GM18867 (cell line): ENCODE results near the gene ARHGAP12.

Experiments used
- ATAC-seq: cut with Tn5 transposase; IDR thresholded peaks from one replicate; pipeline ENCODE4 v1.9.1; 2021; ENCODE audit warnings: mild to moderate bottlenecking, moderate library complexity; ENCODE audit not compliant: unreplicated experiment

Gene ARHGAP12

DNA sequence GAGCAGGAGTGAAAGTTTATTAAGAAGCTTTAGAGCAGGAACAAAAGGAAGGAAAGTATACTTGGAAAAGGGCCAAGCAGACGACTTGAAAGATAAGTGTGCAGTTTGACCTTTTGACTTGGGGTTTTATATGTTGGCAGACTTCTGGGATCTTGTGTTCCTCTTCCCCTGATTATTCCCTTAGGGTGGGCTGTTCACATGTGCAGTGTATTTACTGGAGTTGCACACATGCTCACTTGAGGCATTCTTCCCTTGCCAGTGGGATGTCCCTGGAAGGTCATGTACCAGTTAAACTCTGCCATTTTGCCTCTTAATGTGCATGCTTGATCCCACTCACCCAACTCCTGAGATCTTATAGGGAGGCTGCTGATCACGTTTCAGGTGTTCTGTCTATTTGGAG lies 23.4 kb upstream of the ARHGAP12 start:
- no peak for ATAC-seq

DNA sequence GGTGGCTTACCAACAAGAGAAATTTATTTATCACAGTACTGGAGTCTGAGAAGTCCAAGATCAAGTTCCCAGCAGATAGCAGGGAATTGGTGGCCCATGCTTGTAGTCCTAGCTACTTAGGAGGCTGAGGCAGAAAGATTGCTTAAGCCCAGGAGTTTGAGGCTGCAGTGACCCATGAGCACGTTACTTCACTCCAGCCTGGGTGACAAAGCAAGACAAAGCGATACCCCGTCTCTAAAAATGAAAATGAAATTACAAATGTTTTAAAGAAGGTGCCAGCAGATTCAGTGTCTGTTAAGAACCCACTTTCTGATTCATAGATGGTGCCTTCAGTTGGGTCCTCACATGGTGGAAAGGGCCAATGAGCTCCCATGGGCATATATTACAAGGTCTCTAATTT lies 20.6 kb upstream of the ARHGAP12 start:
- ATAC-seq: peak; percentile 61

DNA sequence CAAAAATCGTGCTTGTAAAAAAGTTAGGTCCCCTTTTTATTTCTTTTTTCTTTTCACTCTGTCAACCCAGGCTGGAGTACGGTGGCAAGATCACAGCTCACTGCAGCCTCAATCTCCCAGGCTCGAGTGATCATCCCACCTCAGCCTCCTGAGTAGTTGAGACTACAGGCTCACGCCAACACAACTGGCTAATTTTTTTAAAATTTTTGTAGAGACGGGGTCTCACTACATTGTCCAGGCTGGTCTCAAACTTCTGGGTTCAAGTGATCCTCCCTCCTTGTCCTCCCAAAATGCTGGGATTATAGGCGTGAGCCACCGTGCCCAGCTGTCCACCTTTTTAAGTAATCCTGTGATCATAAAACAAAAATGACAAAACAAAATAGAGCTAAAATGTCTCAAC lies 19.4 kb upstream of the ARHGAP12 start:
- no peak for ATAC-seq

DNA sequence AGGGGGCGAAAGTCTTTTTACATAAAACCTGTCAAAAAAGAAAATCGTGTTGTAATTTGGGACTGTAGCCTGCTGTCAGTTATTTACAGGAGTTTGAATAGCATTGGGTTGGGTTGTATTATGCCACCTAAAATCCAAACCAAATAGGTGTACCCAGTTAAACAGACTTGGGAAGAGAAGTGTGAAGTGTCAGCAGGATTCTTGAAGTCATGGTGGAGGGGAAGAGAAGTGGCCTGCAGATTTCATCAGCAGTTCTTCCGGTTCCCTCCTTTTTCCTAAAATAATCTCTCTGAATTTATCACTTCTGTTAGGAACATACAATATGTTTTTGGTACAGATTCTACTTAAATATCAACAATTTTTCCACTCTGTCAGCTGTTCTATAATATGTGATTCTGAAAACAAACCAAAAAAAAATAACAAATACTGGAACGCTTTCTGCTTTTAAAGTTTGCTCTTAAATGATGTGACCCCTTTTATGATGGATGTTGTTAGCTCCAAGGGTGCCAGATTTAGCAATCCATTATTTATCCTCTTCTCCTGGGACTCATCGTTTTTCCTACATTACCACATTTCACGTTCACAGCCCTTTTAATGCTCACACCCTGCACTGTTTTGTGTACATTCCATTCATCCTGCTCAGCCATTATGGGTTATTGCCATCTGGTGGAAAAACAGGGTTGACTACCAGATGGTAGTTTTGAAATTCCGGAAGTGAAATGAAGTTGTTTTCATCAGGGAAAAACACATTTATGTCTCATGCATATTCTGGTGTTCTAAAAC lies 18.7 kb upstream of the ARHGAP12 start:
- no peak for ATAC-seq

DNA sequence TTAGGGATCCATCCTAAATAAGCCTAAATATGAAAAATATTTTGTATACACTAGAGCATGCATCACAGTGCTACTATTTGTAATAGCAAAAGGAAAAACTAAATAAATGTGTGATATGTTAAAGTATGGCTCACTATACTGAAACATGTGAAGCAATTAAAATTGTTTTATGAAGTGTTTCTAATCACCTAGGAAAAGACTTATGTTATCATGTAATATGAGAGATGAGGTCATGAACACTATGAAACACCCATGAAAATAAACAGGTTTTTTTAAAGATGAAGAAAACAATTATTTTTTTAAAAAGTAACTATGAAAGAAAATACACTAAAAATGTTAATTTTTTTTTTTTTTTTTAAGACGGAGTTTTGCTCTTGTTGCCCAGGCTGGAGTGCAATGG lies 16.8 kb upstream of the ARHGAP12 start:
- no peak for ATAC-seq

DNA sequence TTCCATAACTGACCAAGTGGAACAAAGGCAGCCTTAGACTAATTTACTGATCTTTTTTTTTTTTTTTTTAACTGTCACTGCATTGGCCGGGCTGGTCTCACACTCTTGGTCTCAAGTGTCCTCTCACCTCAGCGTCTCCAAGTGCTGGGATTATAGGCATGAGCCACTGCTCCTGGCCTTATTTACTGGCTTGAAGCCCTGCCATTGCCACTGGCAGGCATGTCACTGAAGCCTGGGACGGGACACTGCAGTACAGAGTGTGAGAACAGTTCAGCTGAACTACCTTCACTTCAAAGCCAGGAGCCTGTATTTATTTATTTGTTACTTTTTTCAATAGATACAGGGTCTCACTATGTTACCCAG lies 15.4 kb upstream of the ARHGAP12 start:
- no peak for ATAC-seq

DNA sequence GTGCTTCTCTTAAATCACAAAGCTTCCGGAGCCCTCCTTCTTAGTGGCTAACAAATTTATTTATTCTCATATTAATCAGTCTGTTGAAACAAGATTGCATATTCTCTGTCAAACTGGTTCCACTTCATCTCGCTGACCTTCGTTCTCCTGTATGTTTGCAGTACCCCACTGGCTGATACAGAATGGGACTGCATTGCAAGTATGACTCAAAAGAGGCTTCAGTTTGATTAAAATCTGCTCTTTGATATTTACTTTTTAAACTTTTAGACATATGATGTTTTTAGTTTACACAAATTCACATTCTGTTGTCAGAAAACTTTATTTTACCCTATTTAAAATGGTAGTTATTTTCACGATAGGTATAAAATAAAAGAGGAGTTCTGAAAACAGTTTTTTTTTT lies 14.3 kb upstream of the ARHGAP12 start:
- ATAC-seq: no peak

DNA sequence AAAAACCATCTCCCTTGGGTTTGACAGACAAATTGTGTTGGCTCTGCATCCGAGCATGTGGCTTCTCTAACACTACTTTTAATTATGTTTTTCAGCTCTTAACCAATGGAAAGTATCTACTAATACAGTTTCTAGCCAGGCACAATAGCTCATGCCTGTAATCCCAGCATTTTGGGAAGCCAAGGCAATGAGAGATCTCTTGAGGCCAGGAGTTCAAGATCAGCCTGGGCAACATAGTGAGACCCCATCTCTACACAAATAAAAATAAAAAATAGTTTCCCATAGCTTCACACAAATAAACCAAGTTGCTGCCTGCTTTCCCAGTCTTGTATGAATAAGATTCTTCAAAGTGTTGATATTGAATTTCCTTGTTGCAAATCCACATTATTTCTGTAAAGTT lies 13.8 kb upstream of the ARHGAP12 start:
- ATAC-seq: no peak

DNA sequence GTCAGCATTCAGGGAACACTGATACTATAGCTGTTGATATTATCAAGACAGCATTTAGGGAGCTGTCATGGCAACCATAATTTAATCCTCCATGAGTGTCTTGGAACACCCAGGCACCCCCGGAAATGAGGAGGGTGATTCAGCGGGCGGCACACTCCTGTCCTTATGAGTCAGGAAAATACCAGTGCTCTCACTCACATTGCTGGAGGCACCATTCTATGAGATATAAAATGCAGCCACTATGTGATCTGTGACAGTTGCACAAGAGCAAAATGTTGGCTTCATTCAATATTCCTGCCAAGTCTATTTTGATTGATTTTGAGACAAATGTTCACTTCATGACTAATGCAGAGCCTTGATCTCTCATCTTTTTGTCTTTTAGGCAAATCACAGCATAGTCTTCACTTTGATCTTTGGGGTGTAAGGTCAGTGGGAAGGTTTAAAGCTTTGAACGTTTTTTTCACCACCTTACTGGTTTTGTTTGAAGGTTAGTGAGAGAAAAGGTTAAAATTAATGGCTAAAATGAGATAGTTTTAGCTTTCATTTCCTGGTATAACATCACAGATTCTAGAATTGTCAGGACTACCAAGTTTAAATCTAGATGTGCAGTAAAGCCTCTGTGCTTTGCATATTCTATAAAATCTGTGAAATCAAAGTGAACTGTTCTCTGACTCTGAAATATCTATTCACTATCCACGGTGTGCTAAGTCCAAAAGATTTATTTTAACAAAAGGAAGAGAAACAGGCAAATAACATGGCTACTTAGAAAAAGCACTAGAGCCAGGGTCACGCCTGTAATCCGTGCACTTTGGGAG lies 12.4 kb upstream of the ARHGAP12 start:
- no peak for ATAC-seq

DNA sequence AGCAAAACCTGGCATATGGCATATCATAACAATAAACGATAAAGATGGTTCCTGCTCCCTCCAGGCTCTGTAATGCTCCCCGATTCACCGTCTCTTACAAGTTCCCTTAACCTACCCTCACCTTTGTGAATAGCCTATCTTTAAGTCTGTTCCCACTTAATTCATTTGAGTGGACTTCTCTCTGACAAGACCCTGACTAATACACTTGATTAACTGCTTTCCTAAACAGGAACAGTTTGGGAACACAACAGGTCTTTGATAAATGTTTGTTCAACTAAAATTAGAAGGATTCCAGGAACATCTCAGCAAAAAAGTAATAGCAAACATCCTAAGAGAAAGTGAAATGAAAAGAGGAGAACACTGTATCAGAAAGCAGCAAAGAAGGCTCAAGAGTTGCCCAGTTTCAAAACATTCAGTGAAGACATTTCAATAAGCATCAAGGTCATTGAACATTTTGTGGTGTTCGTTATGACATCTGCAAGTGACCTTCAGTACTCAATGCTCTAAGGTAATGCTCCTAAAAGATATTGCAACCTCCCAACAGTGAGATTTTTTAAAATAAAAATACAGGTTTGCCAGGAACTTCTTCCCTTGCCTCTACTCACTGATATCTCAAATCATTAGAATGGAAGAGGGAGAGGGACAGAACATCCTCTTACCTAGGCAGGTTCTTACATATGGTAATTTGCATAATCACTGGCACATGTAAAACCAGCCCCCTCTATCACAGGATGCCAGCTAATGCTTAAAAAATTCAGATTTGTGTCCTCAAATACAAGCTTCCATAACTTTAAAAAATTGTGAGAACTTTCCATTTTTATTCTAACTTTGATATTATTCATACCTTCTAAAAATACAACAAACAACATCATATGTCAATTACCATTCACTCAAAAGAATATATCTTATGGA lies 11.4 kb upstream of the ARHGAP12 start:
- no peak for ATAC-seq

DNA sequence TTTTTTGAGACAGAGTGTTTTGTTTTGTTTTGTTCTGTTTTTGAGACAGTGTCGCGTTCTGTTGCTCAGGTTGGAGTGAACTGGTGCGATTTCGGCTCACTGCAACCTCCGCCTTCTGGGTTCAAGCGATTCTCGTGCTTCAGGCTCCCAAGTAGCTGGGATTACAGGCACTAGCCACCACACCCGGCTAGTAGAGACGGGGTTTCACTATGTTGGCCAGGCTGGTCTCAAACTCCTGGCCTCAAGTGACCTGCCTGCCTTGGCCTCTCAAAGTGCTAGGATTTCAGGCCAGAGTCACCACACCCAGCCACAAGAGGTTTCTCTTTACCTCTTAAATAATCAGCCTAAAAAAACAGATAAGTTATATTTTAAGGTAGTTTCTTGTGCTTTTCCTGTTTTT lies 8.7 kb upstream of the ARHGAP12 start:
- ATAC-seq: no peak

DNA sequence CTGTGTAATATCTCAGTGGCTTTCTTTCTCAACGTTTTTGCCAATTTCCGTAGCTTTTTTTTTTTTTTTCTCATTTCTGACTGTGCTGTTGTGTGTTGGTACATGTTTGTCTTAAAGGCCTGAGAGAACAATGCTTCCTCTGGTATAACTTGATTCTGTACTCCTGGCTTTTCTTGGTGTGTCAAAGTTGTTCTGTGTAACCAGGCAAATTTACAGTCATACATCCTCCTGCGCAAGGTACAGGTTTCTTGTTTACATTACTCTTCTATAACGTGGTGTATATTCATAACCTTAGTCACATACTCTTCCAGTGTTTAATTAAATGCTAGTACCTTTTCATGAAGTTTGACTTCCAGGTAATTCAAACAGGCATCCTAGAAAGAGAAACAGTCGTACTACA lies 8.3 kb upstream of the ARHGAP12 start:
- ATAC-seq: no peak

DNA sequence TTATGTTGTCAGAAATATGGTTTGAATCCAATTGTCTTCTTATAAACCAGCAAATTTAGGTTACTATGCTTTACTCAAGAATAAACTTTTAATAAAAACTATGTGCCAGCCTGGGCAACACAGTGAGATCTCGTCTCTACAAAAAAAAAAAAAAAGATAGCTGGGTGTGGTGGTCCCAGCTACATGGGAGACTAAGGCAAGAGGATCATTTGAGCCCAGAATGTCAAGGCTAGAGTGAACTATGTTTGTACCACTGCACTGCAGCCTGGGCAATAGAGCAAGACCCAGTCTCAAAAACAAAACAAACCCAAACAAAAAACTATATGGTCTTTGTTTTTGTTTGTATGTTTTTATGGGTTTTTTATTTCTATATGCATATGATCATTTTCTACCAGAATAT lies 7.5 kb upstream of the ARHGAP12 start:
- no peak for ATAC-seq

DNA sequence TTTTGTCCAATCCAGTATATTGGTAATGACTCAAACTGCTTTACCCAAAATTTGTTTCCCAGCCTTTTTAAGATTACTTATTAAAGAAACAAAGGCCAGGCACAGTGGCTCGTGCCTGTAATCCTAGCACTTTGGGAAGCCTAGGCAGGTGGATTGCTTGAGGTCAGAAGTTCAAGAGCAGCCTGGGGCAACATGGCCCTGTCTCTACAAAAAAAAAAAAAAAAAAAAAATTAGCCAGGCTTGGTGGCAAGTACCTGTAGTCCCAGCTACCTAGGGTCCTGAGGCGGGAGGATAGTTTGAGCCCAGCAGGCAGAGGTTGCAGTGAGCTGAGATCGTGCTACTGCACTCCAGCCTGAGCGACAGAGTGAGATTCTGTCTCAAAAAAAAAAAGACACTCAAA lies 7.0 kb upstream of the ARHGAP12 start:
- no peak for ATAC-seq

DNA sequence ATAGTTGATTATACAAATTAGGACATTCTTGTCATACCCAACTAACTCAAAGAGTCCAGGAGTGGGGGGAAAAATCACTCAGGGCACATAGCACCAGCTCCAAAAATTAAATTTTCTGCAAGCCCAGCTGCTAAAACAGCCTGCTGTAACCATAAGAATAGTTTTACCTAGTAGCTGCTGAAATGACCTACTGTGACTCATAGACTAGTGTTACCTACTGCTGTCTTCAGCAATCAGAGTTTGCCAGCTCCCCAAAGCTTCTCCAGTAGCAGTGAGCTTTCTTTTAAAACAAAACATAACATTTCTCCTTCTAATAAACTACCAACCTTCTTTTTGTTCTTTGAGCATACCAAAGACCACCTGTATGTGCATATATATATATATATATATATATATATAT lies 4.2 kb upstream of the ARHGAP12 start:
- no peak for ATAC-seq

DNA sequence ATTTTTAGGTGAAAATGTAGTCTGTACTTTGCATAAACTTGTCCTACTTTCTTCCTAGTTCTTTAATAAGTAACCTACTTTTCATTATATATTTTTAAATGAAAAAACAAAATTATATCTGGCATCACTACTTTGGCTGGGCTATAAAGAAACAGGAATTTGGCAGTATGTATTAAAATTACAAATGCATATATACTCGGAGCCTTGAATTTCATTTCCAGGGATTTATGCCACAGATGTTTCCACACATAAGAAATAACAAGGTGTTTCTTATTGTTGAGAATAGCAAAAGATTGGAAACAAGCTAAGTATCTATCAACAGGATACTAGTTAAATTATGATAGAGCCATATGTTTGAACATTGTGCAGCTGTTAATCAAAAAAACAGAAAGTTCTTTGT lies 2.2 kb upstream of the ARHGAP12 start:
- ATAC-seq: no peak

DNA sequence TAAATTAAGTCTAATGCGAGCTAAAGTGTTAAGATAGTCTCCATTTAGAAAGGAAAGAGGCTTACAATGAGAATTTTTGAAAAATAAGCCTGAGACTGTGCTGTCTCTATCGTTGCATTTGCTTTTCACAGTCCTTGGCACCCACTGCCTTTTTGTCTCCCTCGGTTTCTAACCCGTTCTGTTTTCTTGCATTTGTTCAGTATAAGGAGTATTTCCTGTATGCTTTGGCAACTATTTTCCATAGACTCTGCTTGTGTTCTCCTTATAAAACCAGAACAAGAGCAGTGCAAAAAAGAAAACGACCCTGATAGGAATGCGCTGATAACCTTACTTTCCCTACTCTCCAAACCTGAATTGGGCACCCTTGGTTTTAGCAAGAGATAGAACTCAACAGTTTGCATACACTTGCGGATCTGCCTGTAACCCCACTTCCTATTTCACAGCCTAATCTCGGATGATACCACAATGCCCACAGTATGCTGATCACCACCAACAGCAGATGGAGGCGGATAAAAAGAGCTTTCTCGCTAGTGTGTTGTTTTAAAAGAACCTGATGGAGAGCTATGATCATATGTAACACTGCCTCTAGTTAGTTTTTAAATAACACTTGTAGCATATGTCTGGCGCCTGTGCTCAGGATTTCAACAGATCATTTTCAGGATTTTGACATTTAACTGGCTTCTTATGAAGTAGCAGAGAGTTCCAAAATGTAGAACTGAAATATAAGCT lies 1.6 kb upstream of the ARHGAP12 start:
- ATAC-seq: peak; percentile 36

DNA sequence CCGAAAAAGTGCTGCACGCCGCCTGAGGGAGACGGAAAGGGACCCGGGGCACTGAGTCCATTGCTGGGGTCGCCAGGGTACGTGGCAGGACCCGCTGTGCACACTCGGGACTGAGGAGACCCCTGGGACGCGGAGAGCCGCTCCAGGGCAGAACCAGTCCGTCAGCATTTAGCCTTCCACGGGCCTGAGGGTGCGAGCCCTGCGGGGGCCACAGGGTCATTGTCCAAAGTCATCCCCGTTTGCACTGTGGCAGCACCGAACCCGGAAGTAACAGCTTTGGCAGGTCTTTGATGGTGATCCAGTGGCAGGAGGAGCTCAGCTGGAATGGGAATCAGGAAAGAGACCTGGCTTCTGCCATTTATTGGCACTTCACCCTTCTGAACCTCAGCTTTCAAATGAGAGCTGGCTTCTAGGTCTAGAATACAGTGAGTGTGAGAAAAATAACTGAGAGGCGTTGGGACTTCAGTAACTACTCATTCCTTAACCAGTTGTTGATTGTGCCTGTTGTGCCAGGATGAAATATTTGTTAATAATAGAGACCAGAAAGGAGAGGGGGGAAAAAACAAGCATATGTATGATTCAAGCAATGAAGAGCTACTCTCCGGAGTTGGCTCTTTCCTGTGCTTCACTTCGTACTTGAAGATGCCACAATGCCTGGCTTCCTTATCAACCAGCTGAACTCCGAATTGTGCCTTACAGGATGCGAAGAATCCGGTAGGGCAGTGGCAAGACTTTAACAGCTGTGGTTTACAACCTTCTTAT lies 811 bp upstream of the ARHGAP12 start:
- ATAC-seq: peak; percentile 11

DNA sequence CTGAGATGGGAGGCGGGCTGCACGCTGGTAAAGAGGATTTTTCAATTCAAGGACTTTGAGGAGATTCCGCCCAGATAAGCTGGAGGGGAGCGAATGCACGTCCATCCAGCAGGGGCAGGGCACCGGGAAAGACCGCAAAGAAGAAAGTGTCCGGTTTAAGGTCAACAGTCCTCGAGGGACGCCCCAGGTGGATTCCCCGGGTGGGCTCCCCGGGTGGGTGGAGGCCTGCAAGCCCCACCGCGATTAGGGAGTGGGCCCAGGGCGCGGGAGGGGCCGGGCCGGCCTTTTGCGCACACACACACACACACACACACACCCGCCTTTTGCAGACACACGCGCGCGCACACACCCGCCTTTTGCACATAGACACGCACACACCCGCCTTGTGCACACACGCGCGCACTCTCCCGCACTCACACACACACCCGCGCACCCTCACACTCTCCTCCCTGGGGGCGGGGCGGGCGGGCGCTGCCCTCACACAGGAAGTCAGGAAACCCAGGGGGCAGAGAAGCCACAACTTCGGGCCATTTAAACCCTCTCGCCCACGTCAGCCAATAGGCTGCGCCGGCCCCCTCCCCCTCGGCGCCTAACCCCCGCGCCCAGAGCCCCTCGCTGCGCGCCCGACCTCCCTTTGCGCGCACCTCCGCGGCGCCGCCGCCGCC lies 615 bp downstream of the ARHGAP12 start:
- ATAC-seq: peak; percentile 38

DNA sequence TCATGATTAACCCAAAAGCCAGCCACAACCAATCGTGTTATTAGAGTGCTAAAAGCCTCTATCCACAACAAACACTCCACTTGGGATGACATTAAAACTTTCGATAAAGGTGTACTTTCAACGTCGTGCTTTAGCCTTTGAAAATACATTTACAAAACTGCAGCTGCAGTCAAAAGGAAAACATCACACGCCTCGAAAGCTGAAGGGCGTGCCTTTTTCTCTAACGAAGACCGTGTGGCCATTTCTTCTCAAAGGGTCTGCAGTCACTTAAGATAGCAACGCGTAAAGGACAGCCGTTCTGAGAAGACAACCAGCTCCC lies 1.1 kb downstream of the ARHGAP12 start:
- no peak for ATAC-seq
